HG03196 (cell line): ENCODE data around the gene TMEM213.

Experiments
- ATAC-seq: cut with Tn5 transposase; IDR thresholded peaks from one replicate; pipeline ENCODE4 v1.9.1; 2021; ENCODE audit not compliant: unreplicated experiment

The TMEM213 gene

GRCh38 chr7:138797715-138798320, at the start of gene TMEM213, which contains the start of gene ATP6V0A4:
Gene TMEM213, plus strand, starts transcription at chr7:138797994. Its CDS starts 111 bp downstream, at chr7:138798105.
Gene ATP6V0A4, minus strand, starts transcription at chr7:138798196. Its CDS starts 26,949 bp downstream, at chr7:138771247.
- no peak for ATAC-seq

- no peak for ATAC-seq
Measured at GRCh38 chr7:138748666-138749065, 49.1 kb upstream of the TMEM213 start.

- ATAC-seq = no peak
Measured at GRCh38 chr7:138749960-138750359, 47.8 kb upstream of the TMEM213 start.

- ATAC-seq = no peak
Measured at GRCh38 chr7:138750473-138750872, 47.3 kb upstream of the TMEM213 start.

GRCh38 chr7:138750901-138751464, 46.8 kb upstream of the TMEM213 start:
- no peak for ATAC-seq

- ATAC-seq = peak; percentile 89
Measured at GRCh38 chr7:138752518-138753149, 45.2 kb upstream of the TMEM213 start.

- ATAC-seq = no peak
Measured at GRCh38 chr7:138753150-138753518, 44.7 kb upstream of the TMEM213 start.

- no peak for ATAC-seq
Measured at GRCh38 chr7:138753610-138754009, 44.2 kb upstream of the TMEM213 start.

GRCh38 chr7:138755331-138755747, 42.5 kb upstream of the TMEM213 start:
- ATAC-seq = no peak

GRCh38 chr7:138755842-138756590, 41.8 kb upstream of the TMEM213 start:
- ATAC-seq = no peak

- no peak for ATAC-seq
Measured at GRCh38 chr7:138756591-138757242, 41.1 kb upstream of the TMEM213 start.

GRCh38 chr7:138768241-138768640, 29.6 kb upstream of the TMEM213 start:
- ATAC-seq = no peak

- no peak for ATAC-seq
Measured at GRCh38 chr7:138770904-138771303, 26.9 kb upstream of the TMEM213 start.

GRCh38 chr7:138773176-138773575, 24.6 kb upstream of the TMEM213 start:
- ATAC-seq = no peak

- ATAC-seq = no peak
Measured at GRCh38 chr7:138773817-138774216, 24.0 kb upstream of the TMEM213 start.

- ATAC-seq = no peak
Measured at GRCh38 chr7:138776166-138776833, 21.5 kb upstream of the TMEM213 start.

- no peak for ATAC-seq
Measured at GRCh38 chr7:138781004-138781403, 16.8 kb upstream of the TMEM213 start.

- no peak for ATAC-seq
Measured at GRCh38 chr7:138784692-138785091, 13.1 kb upstream of the TMEM213 start.

- ATAC-seq = no peak
Measured at GRCh38 chr7:138785587-138786437, 12.0 kb upstream of the TMEM213 start.
